ENCODE measurements around the gene SCN1A. TPM values are rescaled to one million over a fixed set of nuclear protein-coding genes. Genes with fewer than 3 reads are reported as not detected.
"Not testable (repeated sequence)": the region's sequence is repeated elsewhere in the genome, so short reads cannot be mapped to it uniquely, and the experiment has no call there.

Gene SCN1A
- total and polyA plus RNA-seq, 2 donors: 0.32 TPM; not detected in 1

- no peaks in the 10 kb centered on the region for H3K36me3 ChIP-seq (ENCODE audit: insufficient read depth)
- WGBS: 80% methylated on average over 2 of the region's 2 CpGs
- no peak for DNase-seq (ENCODE audit: extremely low spot score)
- no peak overlapping the region for H3K27ac ChIP-seq (ENCODE audit: low read depth)
- no peaks in the 10 kb centered on the region for H3K4me1 ChIP-seq (ENCODE audit: insufficient read depth)
- H3K4me3 ChIP-seq (ENCODE audit: low read depth, low read length): no peak overlapping the region
Measured at GRCh38 chr2:166125557-166125956, 2.3 kb downstream of the SCN1A start.

GRCh38 chr2:166118180-166118579 lies 9.6 kb downstream of the SCN1A start:
- no peaks in the 10 kb centered on the region for H3K4me1 ChIP-seq (ENCODE audit: insufficient read depth)
- no peak overlapping the region for H3K27ac ChIP-seq (ENCODE audit: low read depth)
- no peak for DNase-seq (ENCODE audit: extremely low spot score)
- no peaks in the 10 kb centered on the region for H3K36me3 ChIP-seq (ENCODE audit: insufficient read depth)
- WGBS: 85% methylated on average over 4 of the region's 4 CpGs
- H3K4me3 ChIP-seq (ENCODE audit: low read depth, low read length): no peak overlapping the region

- no peaks in the 10 kb centered on the region for H3K4me1 ChIP-seq (ENCODE audit: insufficient read depth)
- whole genome bisulfite sequencing: 84% methylated on average over 6 of the region's 6 CpGs
- no peak overlapping the region for H3K4me3 ChIP-seq (ENCODE audit: low read depth, low read length)
- no peaks in the 10 kb centered on the region for H3K36me3 ChIP-seq (ENCODE audit: insufficient read depth)
- no peak overlapping the region for H3K27ac ChIP-seq (ENCODE audit: low read depth)
- DNase-seq (ENCODE audit: extremely low spot score): no peak
Measured at GRCh38 chr2:166117491-166117890, 10.3 kb downstream of the SCN1A start.

DNA sequence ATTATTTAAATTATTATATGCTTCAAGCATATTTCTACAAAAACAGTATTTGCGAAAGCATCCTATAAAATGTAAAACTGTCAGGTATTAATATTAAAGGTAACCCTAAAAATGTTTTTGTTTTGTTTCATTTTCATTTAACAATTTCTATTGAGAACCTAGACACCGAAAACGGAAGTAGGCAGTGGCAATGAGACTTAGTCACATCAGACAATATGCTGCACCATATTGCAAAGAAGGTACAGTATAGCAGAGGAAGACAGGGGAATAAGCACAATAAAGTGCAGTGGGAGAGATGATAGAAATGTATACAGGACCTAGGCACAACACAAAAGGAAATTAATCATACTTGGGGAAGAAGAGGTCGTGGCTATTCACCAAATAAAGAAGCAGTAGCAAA lies 12.2 kb downstream of the SCN1A start:
- WGBS: 80% methylated on average over 4 of the region's 4 CpGs
- H3K4me3 ChIP-seq (ENCODE audit: low read depth, low read length): no peak overlapping the region
- H3K36me3 ChIP-seq (ENCODE audit: insufficient read depth): no peaks in the 10 kb centered on the region
- DNase-seq (ENCODE audit: extremely low spot score): no peak
- H3K27ac ChIP-seq (ENCODE audit: low read depth): no peak overlapping the region
- H3K4me1 ChIP-seq (ENCODE audit: insufficient read depth): no peaks in the 10 kb centered on the region

GRCh38 chr2:166112193-166112605 lies 15.6 kb downstream of the SCN1A start:
- no peak for DNase-seq (ENCODE audit: extremely low spot score)
- WGBS: 90% methylated on average over 1 of the region's 1 CpG

GRCh38 chr2:166106431-166107015 lies 21.3 kb downstream of the SCN1A start:
- Histone ChIP-seq H3K4me3 (ENCODE audit: low read depth, low read length) (no peak overlapping the region), H3K4me1 (ENCODE audit: insufficient read depth) (no peaks in the 10 kb centered on the region), H3K27ac (ENCODE audit: low read depth) (no peak overlapping the region), H3K36me3 (ENCODE audit: insufficient read depth) (no peaks in the 10 kb centered on the region)
- 46% methylated on average over 7 of the region's 7 CpGs for WGBS
- no peak for DNase-seq (ENCODE audit: extremely low spot score)

More at GRCh38 chr2:166112193-166112605, 15.6 kb downstream of the SCN1A start:
- Histone ChIP-seq H3K4me1 (ENCODE audit: insufficient read depth) (no peaks in the 10 kb centered on the region), H3K4me3 (ENCODE audit: low read depth, low read length) (no peak overlapping the region), H3K36me3 (ENCODE audit: insufficient read depth) (no peaks in the 10 kb centered on the region), H3K27ac (ENCODE audit: low read depth) (no peak overlapping the region)

DNA sequence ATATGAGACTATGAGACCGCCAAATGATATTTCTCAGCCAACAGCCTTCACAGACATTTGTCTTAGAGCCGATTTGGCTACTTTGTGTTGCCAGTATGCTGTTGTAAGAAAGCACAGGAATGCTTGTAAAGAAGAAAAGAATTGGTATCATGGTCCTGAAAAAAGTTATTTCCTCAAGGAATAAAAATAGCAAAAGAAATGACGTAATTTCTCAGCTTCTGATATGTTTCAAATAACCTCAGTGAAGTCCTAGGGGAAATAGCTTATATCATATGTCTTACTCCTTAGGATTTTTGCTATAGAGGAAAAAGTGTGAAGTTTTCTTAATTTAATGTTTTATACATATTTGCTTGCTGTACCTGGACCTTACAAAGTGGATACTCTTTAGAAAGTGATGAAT lies 23.0 kb downstream of the SCN1A start:
- WGBS: 65% methylated on average over 3 of the region's 3 CpGs
- H3K36me3 ChIP-seq (ENCODE audit: insufficient read depth): no peaks in the 10 kb centered on the region
- no peak for DNase-seq (ENCODE audit: extremely low spot score)
- H3K4me3 ChIP-seq (ENCODE audit: low read depth, low read length): no peak overlapping the region
- no peaks in the 10 kb centered on the region for H3K4me1 ChIP-seq (ENCODE audit: insufficient read depth)
- H3K27ac ChIP-seq (ENCODE audit: low read depth): no peak overlapping the region

- Histone ChIP-seq H3K36me3 (ENCODE audit: insufficient read depth) (no peaks in the 10 kb centered on the region), H3K27ac (ENCODE audit: low read depth) (no peak overlapping the region), H3K4me1 (ENCODE audit: insufficient read depth) (no peaks in the 10 kb centered on the region), H3K4me3 (ENCODE audit: low read depth, low read length) (no peak overlapping the region)
- DNase-seq (ENCODE audit: extremely low spot score): no peak
- 84% methylated on average over 1 of the region's 1 CpG for WGBS
Measured at GRCh38 chr2:166104084-166104483, 23.7 kb downstream of the SCN1A start.

GRCh38 chr2:166103277-166103676 lies 24.5 kb downstream of the SCN1A start:
- WGBS: 92% methylated on average over 7 of the region's 7 CpGs
- H3K27ac ChIP-seq (ENCODE audit: low read depth); DNase-seq (ENCODE audit: extremely low spot score); H3K4me1 ChIP-seq (ENCODE audit: insufficient read depth); H3K36me3 ChIP-seq (ENCODE audit: insufficient read depth); H3K4me3 ChIP-seq (ENCODE audit: low read depth, low read length): not testable (repeated sequence)

- WGBS: 80% methylated on average over 1 of the region's 1 CpG
- DNase-seq (ENCODE audit: extremely low spot score): no peak
- Histone ChIP-seq H3K27ac (ENCODE audit: low read depth) (no peak overlapping the region), H3K4me3 (ENCODE audit: low read depth, low read length) (no peak overlapping the region), H3K4me1 (ENCODE audit: insufficient read depth) (no peaks in the 10 kb centered on the region), H3K36me3 (ENCODE audit: insufficient read depth) (no peaks in the 10 kb centered on the region)
Measured at GRCh38 chr2:166094325-166094724, 33.5 kb downstream of the SCN1A start.

DNA sequence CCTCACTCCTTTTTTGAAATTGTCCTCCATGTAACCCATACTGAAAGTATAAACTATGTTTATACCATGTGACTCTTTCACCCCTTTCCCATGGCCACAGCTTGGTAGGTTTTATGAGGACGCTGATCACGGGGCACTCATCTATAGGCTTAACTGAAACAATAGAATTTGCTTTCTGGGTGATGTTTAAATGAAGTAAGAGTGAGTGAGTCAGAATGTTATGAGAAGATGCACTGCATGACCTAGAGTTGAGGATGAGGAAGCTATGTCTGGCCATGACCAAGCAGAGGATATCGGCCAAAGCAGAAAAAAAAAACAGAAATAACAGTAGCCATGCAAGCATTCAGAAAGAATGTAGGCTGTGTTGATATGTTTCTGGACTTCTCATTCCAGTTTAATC lies 34.9 kb downstream of the SCN1A start:
- no peak overlapping the region for H3K27ac ChIP-seq (ENCODE audit: low read depth)
- no peak for DNase-seq (ENCODE audit: extremely low spot score)
- H3K4me1 ChIP-seq (ENCODE audit: insufficient read depth): no peaks in the 10 kb centered on the region
- H3K36me3 ChIP-seq (ENCODE audit: insufficient read depth): no peaks in the 10 kb centered on the region
- 66% methylated on average over 3 of the region's 3 CpGs for WGBS
- no peak overlapping the region for H3K4me3 ChIP-seq (ENCODE audit: low read depth, low read length)

DNA sequence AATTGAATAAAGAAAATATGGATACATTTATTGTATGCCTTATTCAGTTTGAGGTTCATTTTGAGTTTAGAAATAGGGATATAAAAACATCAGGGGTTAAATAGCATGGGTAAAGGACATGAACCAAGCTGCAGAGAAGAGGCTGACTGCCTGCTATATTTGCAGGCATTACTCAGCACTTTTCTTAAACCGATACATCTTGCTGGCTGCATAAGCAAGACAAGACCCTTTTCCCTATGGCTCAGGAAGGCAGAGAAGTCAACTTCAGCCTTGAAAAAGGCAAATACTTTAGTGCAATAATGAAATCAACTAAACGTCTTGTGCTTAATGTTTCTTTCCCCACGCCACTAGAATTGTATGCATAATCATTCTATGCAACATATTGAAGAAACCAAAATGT lies 36.4 kb downstream of the SCN1A start:
- Histone ChIP-seq H3K4me3 (ENCODE audit: low read depth, low read length) (no peak overlapping the region), H3K27ac (ENCODE audit: low read depth) (no peak overlapping the region), H3K4me1 (ENCODE audit: insufficient read depth) (no peaks in the 10 kb centered on the region), H3K36me3 (ENCODE audit: insufficient read depth) (no peaks in the 10 kb centered on the region)
- no peak for DNase-seq (ENCODE audit: extremely low spot score)
- 44% methylated on average over 3 of the region's 3 CpGs for WGBS

DNA sequence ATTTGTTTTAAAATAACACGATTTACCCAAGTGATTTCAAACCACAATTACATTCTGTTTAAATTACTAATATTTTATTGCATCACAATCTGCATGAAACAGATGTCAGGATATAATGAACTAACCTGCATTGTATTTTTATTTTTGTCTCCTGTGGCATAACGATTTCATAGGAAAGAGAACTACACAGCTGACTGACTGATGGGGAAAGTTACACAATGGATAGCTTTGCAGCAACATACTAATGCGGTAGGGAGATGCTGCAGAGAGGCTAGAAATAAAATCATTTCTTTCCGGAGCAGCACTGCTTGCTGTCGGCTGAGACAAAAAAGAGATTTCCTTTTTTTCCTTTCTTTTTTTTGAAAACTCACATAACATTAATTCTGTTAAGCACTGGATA lies 36.9 kb downstream of the SCN1A start:
- Histone ChIP-seq H3K36me3 (ENCODE audit: insufficient read depth) (no peaks in the 10 kb centered on the region), H3K27ac (ENCODE audit: low read depth) (no peak overlapping the region), H3K4me3 (ENCODE audit: low read depth, low read length) (no peak overlapping the region), H3K4me1 (ENCODE audit: insufficient read depth) (no peaks in the 10 kb centered on the region)
- DNase-seq (ENCODE audit: extremely low spot score): no peak
- WGBS: 47% methylated on average over 5 of the region's 5 CpGs

DNA sequence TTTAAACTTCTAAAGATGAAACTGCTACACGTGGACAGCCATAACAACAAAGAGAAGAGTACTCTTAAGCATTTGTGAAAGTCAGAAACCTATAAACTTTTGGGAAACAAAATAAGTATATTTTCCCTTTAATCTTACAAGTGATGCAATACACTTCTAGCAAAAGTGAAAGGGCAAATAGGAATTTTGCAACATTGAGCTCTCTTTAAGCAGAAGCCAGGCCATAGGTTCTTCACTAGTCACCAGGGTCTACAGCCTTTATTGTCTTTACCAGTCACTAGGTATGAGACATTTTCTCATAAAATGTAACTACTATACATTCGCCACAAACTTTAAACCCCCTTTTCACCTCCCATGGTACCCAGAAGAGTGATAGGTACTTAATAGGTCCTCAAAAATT lies 37.5 kb downstream of the SCN1A start:
- DNase-seq (ENCODE audit: extremely low spot score): no peak
- Histone ChIP-seq H3K4me3 (ENCODE audit: low read depth, low read length) (no peak overlapping the region), H3K36me3 (ENCODE audit: insufficient read depth) (no peaks in the 10 kb centered on the region), H3K27ac (ENCODE audit: low read depth) (no peak overlapping the region), H3K4me1 (ENCODE audit: insufficient read depth) (no peaks in the 10 kb centered on the region)
- WGBS: 83% methylated on average over 2 of the region's 2 CpGs

GRCh38 chr2:166088634-166089033 lies 39.2 kb downstream of the SCN1A start:
- H3K4me3 ChIP-seq (ENCODE audit: low read depth, low read length): no peak overlapping the region
- H3K27ac ChIP-seq (ENCODE audit: low read depth): no peak overlapping the region
- no peaks in the 10 kb centered on the region for H3K36me3 ChIP-seq (ENCODE audit: insufficient read depth)
- DNase-seq (ENCODE audit: extremely low spot score): no peak
- 89% methylated on average over 3 of the region's 3 CpGs for WGBS
- no peaks in the 10 kb centered on the region for H3K4me1 ChIP-seq (ENCODE audit: insufficient read depth)

Measured in urinary bladder (tissue), 4 donors.